Smooth muscle cell (in vitro differentiated cells): ENCODE results near the gene MAP3K21. TPM values are rescaled to one million over a fixed set of nuclear protein-coding genes. Genes with fewer than 3 reads are reported as not detected.

Experiments used
- DNase-seq: peaks from one replicate; lab custom pipeline; 2025; ENCODE audit not compliant: unreplicated experiment; lab: John Stamatoyannopoulos, UW
- H2AFZ ChIP-seq: fragments of 200-600 bp; sonication (generic); 2 replicates; pipeline ENCODE4 v1.6.0; 2016; ENCODE audit warnings: antibody characterized with exemption, low read depth, mild to moderate bottlenecking
- H3F3A ChIP-seq: fragments of 200-600 bp; sonication (generic); 2 replicates; pipeline ENCODE4 v1.6.0; 2017; ENCODE audit warnings: antibody characterized with exemption, low read depth
- H3K27ac ChIP-seq: fragments of 200-600 bp; sonication (generic); 2 replicates; pipeline ENCODE4 v1.5.1; 2016; ENCODE audit warnings: low read depth, mild to moderate bottlenecking
- H3K27me3 ChIP-seq: fragments of 200-600 bp; sonication (generic); 2 replicates; pipeline ENCODE4 v1.6.1; 2016; ENCODE audit warnings: low read depth, mild to moderate bottlenecking
- H3K36me3 ChIP-seq: fragments of 200-600 bp; sonication (generic); 2 replicates; pipeline ENCODE4 v1.5.1; 2016; ENCODE audit warnings: low read depth
- H3K4me1 ChIP-seq: fragments of 200-600 bp; sonication (generic); 2 replicates; pipeline ENCODE4 v1.5.1; 2016; ENCODE audit warnings: low read depth
- H3K4me2 ChIP-seq: fragments of 200-600 bp; sonication (generic); 2 replicates; pipeline ENCODE4 v1.6.0; 2016; ENCODE audit warnings: mild to moderate bottlenecking
- H3K4me3 ChIP-seq: fragments of 200-600 bp; sonication (generic); 2 replicates; pipeline ENCODE4 v1.5.1; 2016; ENCODE audit warnings: mild to moderate bottlenecking
- H3K79me2 ChIP-seq: fragments of 200-600 bp; sonication (generic); 2 replicates; pipeline ENCODE4 v1.6.0; 2016; ENCODE audit warnings: low read depth, mild to moderate bottlenecking
- H3K9ac ChIP-seq: fragments of 200-600 bp; sonication (generic); 2 replicates; pipeline ENCODE4 v1.6.0; 2016; ENCODE audit warnings: low read depth
- H3K9me3 ChIP-seq: fragments of 200-600 bp; sonication (generic); replicated peaks from 2 replicates; pipeline ENCODE4 v1.5.1; 2016; ENCODE audit warnings: low read depth
- H4K20me1 ChIP-seq: fragments of 200-600 bp; sonication (generic); 2 replicates; pipeline ENCODE4 v1.6.0; 2016; ENCODE audit warnings: low read depth
- WGBS: methylation state at CpG from one replicate; pipeline ENCODE4 v1.1.7; 2016; ENCODE audit warnings: low lambda C conversion rate; 5-methylcytosine and 5-hydroxymethylcytosine counted together
- polyA plus RNA-seq: library from polyadenylated mRNA; unstranded; fragments of >200 nt; fragmentation: Nextera tagmentation; extraction: Ambion mirVana; gene quantifications from 2 replicates; pipeline ENCODE4 v1.2.1, GENCODE V29; 2016
- total RNA-seq: library from RNA; depleted of rRNA; stranded (reverse); fragments of >200 nt; gene quantifications from 2 replicates; pipeline ENCODE4 v1.2.3, GENCODE V29; 2014
- TF ChIP-seq, protein P1 (sequence below): fragments of 200-600 bp; sonication (generic); IDR thresholded peaks from 2 replicates; pipeline ENCODE4 v1.5.1; 2017; ENCODE audit warnings: borderline replicate concordance, mild to moderate bottlenecking, antibody characterized with exemption; ENCODE audit not compliant: insufficient read depth, poor library complexity, severe bottlenecking

Gene MAP3K21
- total and polyA plus RNA-seq, 2 experiments from 2014 or later: 0.40 to 2.4 TPM

DNA sequence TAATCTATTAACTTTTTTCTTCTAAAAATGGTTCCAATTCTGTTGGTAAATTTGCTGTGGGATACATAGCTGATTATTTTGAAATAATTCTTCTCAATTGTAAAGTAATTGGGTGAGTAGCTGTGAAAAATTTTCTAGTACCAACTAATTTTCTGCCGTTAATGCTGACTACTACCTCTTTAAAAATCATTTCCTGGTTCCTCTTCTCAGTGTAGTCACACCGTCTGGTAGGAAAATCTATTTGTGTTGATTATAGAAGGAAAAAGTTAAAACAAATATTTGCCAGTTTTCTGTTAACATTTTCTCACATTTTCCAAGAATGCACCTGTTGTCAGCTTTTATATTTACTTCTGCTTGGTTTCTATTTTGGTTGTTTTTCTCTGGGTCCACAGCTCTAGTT, 82.0 kb downstream of the MAP3K21 start:
- Histone ChIP-seq H3K4me2 (no peak overlapping the region), H3K27ac (no peak overlapping the region), H3K36me3 (no peaks in the 10 kb centered on the region), H3F3A (peaks cover 10% of the 10 kb centered on the region), H3K4me1 (no peaks in the 10 kb centered on the region), H3K79me2 (no peaks in the 10 kb centered on the region), H3K9me3 (no peaks in the 10 kb centered on the region), H2AFZ (no peak overlapping the region), H3K27me3 (no peaks in the 10 kb centered on the region), H3K9ac (no peak overlapping the region), H4K20me1 (no peaks in the 10 kb centered on the region), H3K4me3 (no peak overlapping the region)
- TF ChIP-seq, protein P1, sequence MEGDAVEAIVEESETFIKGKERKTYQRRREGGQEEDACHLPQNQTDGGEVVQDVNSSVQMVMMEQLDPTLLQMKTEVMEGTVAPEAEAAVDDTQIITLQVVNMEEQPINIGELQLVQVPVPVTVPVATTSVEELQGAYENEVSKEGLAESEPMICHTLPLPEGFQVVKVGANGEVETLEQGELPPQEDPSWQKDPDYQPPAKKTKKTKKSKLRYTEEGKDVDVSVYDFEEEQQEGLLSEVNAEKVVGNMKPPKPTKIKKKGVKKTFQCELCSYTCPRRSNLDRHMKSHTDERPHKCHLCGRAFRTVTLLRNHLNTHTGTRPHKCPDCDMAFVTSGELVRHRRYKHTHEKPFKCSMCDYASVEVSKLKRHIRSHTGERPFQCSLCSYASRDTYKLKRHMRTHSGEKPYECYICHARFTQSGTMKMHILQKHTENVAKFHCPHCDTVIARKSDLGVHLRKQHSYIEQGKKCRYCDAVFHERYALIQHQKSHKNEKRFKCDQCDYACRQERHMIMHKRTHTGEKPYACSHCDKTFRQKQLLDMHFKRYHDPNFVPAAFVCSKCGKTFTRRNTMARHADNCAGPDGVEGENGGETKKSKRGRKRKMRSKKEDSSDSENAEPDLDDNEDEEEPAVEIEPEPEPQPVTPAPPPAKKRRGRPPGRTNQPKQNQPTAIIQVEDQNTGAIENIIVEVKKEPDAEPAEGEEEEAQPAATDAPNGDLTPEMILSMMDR: no peak
- no peak for DNase-seq
- WGBS: 89% methylated on average over 2 of the region's 2 CpGs

DNA sequence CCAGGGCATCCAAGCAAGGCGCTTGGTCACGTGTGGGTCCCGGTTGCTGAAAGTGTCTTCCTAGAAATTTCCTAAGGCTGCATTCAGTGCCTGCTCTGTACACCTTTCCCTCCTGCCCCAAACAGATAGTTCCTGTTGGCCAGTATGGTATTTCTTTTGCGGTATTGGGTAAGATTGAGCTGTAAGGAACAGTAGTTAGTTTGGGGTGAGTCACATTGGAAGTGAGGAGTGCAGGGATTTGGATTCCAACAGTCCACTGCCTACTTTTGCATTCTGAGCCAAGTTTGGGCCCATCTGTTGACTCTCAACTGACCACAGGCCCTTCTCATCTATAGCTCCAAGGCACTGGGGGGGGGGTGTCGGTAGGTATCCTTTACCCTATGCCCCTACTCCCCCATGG, 83.4 kb downstream of the MAP3K21 start:
- no peak overlapping the region for H3K4me2 ChIP-seq
- TF ChIP-seq, protein P1: no peak
- no peaks in the 10 kb centered on the region for H3K36me3 ChIP-seq
- H3K9me3 ChIP-seq: no peaks in the 10 kb centered on the region
- H3K4me1 ChIP-seq: no peaks in the 10 kb centered on the region
- no peaks in the 10 kb centered on the region for H3K79me2 ChIP-seq
- H4K20me1 ChIP-seq: no peaks in the 10 kb centered on the region
- peaks cover 9% of the 10 kb centered on the region for H3F3A ChIP-seq
- WGBS: 75% methylated on average over 5 of the region's 5 CpGs
- no peak for DNase-seq
- H2AFZ ChIP-seq: no peak overlapping the region
- H3K9ac ChIP-seq: no peak overlapping the region
- H3K4me3 ChIP-seq: no peak overlapping the region
- no peaks in the 10 kb centered on the region for H3K27me3 ChIP-seq
- no peak overlapping the region for H3K27ac ChIP-seq

DNA sequence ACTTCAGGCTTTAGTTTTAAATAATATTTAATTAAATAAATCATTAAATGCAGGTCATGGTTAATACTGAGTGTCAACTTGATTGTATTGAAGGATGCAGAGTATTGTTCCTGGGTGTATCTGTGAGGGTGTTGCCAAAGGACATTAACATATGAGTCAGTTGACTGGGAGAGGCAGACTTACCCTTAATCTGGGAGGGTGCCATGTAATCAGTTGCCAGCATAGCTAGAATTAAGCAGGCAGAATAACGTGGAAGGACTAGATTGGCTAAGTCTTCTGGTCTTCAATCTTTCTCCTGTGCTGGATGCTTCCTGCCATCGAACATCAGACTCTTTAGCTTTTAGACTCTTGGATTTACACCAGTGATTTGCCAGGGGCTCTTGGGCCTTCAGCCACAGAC, 85.3 kb downstream of the MAP3K21 start:
- Histone ChIP-seq H3K27me3 (no peaks in the 10 kb centered on the region), H2AFZ (no peak overlapping the region), H3K9ac (no peak overlapping the region), H3K9me3 (no peaks in the 10 kb centered on the region), H3K27ac (no peak overlapping the region), H3K36me3 (no peaks in the 10 kb centered on the region), H3K4me1 (no peaks in the 10 kb centered on the region), H3K4me2 (no peak overlapping the region), H3F3A (no peaks in the 10 kb centered on the region), H4K20me1 (no peaks in the 10 kb centered on the region), H3K4me3 (no peak overlapping the region), H3K79me2 (no peaks in the 10 kb centered on the region)
- 83% methylated on average over 2 of the region's 2 CpGs for WGBS
- DNase-seq: no peak
- TF ChIP-seq, protein P1: no peak

DNA sequence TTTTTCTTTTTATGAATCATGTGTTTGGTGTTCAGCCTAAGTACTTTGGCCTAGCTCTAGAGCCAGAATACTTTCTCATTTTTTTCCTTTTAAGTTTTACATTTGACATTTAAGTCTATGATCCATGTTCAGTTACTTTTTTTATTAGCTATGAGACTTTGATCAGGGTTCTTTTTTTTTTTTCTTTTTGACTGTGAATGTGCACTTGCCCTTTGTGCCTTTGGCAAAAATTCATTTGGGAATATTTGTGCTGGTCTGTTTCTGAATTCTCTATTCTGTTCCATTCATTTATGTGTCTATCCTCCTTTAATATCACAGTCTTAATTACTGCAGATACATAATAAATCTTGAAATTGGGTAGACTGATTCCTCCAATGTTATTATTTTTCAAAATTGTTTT, 93.8 kb downstream of the MAP3K21 start:
- Histone ChIP-seq H3K27me3 (no peaks in the 10 kb centered on the region), H3K36me3 (no peaks in the 10 kb centered on the region), H3K9me3 (no peaks in the 10 kb centered on the region), H3K4me2 (no peak overlapping the region), H3K79me2 (no peaks in the 10 kb centered on the region), H3K4me3 (no peak overlapping the region), H4K20me1 (no peaks in the 10 kb centered on the region), H3F3A (no peaks in the 10 kb centered on the region), H3K4me1 (no peaks in the 10 kb centered on the region), H3K27ac (no peak overlapping the region), H3K9ac (no peak overlapping the region), H2AFZ (no peak overlapping the region)
- DNase-seq: no peak
- TF ChIP-seq, protein P1: no peak
